NCI-H526 treated with DMSO at 0.1 percent for 48 hours (cell line): ENCODE data around the gene STXBP3.

Experiments used
- DNase-seq: peaks from one replicate; lab custom pipeline; 2025; lab: John Stamatoyannopoulos, UW

Gene STXBP3

DNA sequence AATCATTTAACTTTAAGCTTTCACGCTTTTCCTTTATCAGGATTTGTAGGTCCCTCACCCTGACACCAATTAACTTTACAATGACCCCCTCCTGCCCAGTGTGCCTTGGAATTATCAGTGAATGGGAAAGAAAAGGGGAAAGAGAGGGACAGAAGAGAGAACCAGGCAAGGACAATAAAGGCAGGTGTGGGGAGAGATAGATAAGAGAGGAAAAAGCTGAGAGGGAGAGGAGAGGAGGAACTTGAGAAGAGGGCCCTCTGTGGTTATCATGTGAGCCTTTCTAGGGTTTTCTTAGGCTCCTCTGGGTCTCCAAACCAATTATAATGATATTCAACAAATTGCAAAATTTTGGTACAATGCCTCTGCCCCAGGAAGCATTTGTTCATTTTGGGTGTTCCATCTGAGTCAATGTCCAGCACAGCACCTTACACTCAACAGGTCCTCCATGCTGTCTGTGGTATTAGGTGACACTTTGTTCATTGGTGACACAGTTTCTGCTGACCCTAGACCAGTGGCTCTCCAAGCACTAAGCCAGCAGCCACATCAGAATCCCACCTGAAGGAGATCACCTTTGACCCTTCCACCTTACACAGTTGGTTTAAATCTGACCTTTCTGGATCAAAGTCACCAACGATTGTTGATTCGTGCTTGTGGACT is 96.2 kb downstream of the STXBP3 start:
- no peak for DNase-seq

DNA sequence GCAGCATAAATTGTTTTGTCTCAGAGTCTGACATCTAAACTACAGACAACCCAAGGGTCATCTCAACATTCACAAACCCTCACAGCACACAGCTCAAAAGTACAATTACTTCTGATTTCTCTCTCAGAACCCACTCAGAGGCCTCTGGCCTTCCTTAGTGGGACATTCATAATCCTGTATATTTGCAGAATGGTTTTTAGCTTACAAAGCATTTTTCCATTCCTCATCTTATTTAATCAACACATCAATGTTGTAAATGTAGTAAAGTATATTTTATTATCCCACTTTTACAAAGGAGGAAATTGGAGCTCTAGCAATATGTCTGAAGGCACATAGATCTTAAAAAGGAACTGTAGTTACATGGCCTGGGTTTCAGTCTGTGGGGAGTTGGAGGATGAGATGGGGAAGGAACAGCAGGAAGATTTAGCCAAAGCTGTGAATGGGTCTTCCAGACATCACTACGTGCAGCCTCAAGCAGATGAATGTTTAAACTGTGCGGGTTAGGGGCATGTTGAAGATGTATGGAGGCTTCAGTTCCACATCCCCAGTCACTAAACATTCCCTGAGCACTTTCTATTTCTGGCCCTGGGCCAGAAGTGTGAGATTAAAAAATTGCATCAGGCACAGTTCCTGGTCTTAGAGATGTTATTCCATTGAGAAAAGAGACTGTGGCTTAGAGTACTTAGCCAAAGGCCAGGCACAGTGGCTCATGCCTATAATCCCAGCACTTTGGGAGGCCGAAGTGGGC is 97.1 kb downstream of the STXBP3 start:
- no peak for DNase-seq

DNA sequence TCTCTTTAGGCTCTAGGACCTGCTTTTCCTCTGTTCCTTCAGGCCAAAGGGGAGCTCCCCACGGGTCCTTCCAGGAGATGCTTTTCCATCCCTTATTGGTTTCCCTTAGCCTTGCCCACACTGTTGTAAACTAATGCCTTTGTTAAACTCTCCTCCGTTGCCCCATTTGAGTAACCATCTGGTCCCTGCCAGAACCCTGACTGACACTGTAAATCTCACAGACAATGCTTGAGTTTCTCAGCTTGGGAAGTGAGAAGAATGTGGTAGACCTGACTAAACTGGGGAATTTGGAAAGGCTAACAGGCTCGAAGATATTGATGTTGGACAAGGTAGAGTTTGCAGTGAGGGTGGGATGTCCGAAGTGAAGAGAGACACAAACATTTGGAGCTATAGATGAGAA is 99.0 kb downstream of the STXBP3 start:
- DNase-seq = no peak

DNA sequence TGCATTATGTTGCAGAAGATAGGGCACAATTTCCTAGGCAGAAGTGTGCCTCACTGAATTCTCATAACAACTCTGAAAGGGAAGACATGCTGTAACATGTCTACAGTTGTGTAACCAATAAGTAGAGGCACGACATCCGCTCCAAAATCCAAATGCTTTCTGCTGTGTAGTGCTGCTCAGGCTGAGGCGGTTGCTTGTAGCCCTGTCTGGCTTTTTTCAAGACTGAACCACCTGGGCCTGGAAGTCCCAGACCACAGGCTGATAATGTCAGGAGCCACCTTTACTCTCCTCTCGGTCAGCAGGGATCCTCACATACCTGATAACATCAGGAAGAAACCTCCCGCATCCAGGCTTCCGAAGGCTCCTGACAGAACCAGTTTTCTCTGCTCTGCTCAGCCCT is 99.5 kb downstream of the STXBP3 start:
- DNase-seq = no peak

DNA sequence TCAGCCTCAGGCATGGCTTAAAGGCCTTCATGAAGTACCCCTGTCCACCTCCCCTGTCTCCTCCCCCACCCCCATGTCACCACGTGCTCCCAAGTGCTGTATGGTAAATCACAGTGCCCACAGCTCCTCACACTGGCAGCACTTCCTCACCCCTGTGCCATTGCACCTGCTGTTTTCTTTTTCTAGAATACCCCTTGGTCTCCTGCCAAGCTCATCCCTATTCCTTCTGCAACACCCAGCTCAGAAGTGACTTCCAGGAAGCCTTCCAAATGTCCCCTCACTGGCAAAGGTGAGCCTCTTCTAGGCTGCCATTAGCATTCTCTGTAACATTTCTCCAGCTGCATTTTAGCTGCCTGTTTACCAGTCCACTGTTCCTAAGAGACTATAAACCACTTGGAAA is 101.0 kb downstream of the STXBP3 start:
- DNase-seq = no peak

DNA sequence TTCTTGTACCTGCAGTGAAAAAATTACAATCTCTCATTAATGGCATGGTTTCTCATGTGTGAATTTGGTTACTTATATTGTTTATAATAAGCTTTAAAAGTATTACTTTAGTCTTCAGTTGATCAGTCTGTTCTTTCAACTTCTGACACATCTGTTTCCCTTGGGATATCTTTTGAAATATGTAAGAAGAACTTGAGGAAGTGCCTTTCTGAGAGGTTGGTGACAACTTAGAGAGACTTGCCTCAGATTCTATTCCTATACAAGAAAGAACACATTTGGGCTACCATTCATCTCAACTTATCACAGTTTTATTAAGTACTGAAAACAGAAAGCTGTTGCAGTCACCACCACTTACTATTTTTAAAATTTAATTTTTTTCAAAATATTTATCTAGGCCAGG is 102.3 kb downstream of the STXBP3 start:
- DNase-seq = no peak

DNA sequence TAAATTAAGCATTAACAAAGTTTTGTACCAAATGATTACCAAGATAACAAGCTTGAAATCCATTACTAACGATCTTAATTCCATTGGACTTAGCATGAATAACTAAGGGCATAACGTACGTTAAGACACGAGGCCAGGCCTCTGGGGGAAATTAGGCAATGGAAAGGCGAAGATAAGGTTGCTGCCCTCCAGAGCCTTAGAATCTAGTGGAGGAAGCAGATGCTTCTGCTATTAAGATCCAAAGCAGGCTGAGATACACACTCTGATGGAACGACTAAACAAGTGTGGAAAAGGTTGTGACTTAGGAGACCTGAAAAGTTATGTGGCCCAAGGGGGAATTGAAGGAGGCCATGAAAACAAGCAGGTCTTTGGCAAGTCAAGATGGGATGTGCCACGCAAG is 104.5 kb downstream of the STXBP3 start:
- DNase-seq = no peak

DNA sequence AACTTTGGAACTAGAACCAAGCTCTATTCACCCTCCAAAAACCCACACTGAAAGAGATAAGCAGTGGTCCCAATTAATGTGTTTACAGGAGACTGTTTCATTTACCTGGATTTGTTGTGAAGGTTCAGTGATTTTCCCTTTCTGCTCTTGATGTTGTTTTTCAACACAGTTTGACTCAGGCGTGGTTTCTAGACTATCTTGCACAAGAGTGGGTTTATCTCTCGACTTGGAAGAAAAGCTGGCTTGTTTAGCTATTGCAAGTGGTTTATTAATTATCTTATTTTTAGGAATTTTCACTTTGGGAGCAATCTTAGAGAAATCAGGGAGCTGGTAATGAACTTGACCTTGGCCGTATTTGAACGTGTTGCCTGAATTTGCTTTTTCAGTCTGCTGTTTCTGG is 105.1 kb downstream of the STXBP3 start:
- DNase-seq = no peak

DNA sequence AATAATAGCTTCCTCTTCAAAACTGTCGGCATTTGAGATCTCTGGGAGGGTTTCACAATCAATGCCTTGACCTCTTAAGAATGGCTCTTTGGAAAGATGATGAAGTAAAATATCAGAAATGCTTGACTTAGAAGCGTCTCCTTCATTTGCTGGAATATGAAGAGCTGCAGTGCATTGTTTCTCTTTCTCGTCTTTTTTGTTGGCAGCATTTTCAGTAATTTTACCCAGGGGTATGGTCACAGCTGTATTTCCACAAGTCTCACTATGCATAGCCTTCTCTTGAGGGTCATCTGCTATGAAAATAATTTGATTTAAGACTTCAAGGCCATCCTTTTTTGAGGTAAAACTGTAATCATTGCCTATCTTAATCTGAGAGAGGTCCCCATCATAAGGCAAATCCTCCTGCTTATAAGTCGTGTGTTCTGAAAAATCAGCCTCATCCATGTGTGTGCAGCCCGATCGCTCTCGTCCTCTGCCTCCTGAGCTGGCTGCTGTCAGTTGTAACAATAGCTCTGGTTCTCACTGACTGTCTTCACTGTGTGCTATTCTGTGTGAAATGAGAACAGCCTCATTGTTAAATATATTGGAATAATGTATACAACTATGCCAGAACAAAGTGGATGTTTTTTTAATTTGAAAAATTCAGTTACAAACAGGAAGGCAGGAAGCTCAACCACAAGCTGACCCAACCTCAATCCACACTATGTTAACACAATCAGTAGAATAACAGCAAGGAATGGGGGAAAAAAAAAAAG is 105.9 kb downstream of the STXBP3 start:
- no peak for DNase-seq

DNA sequence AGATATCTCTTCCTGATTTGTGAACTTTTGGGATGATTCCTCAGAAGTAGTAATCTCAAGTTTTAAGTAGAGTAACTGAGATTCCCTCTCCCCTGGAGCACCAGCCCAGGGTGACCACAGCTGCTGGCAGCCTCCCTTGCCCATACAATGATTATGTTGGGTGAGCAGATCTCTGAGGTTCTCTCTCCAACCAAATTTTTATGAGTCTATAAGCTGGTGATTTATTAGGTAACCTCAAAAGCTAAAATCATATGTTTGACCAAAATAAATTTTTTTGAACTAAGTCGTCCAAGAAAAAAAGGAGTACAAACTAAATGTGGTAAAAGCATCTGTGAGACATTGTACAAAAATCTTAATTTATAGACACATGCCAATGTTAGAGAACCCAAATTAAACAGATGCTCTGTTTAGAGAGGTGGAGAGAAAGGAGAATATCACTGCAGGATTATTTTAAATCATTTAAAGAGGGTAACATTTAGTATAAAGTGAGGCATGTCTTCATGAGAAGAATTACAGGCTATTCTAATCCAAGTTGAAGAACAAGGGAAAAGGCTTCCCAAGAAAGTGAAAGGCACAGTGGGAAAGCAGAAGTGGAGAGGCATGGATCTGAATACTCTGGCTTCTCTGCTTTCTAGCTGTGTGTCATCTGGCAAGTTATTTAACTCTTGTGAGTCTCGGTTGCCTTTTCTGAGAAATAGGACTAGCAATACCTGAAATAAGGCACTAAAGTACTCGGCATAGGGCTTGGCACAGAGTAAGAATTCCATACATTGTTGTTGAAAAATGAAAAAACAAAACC is 107.9 kb downstream of the STXBP3 start:
- no peak for DNase-seq

DNA sequence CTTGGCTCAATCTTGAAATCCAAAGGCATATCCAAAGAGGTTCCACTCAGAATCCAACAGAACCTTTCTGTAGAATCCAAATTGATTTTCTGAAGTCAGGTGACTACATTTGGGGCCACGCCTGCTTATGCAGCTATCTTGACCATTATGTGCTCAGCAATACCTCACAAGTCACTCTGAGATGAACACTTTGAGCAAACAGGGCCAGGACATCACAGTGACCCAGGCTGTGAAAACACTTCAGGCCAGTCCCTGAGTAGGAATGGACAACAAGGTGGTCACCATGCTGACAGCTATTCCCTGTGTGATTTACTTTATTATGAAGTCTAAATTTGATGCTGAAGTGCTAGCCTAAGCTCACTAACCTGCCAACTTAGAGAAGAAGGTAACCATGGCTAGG is 110.5 kb downstream of the STXBP3 start, which contains the start of gene AKNAD1:
TSS of gene AKNAD1 (minus strand) at position 101 of the 400 bp plus-strand sequence. CDS start 4,430 bp downstream, outside the sequence.
- no peak for DNase-seq

DNA sequence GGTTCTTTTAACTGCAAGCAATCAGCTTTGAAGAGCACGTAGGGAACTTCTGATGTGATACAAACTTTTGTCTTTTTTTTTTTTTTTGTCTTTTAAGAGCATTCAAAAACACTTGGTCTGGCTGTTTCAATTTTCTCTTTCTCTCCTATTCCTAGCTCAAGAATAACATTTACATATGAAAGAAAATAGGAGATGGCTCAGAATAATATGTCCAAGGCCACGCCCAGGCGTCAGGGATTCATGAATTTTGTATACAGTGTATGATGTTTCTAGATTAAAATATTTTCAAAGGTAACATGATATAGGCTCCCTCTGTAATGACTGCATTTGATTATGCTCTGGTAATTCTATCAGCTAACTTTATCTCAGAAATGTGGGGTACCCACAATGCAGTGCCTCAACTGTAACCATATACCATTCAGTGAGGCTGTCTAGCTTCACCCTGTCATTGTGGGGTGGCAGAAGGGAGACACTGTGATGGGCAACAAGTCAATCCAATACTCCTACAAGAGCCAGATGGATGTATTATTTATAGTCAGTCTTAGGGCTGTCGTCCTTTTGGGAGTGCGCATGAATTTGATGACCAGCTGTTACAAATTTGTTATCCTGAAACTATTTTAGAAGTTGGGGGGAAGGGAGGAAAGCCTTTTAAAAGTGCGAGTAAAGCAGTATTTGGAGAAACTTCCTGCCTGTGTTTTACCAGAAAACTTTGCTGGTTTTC is 111.9 kb downstream of the STXBP3 start:
- DNase-seq = no peak
